ENCODE results near the gene DLX1.

- no peak for TF ChIP-seq POLR2A (IDR thresholded peaks at IDR 0.05)
- TF ChIP-seq, protein P1, sequence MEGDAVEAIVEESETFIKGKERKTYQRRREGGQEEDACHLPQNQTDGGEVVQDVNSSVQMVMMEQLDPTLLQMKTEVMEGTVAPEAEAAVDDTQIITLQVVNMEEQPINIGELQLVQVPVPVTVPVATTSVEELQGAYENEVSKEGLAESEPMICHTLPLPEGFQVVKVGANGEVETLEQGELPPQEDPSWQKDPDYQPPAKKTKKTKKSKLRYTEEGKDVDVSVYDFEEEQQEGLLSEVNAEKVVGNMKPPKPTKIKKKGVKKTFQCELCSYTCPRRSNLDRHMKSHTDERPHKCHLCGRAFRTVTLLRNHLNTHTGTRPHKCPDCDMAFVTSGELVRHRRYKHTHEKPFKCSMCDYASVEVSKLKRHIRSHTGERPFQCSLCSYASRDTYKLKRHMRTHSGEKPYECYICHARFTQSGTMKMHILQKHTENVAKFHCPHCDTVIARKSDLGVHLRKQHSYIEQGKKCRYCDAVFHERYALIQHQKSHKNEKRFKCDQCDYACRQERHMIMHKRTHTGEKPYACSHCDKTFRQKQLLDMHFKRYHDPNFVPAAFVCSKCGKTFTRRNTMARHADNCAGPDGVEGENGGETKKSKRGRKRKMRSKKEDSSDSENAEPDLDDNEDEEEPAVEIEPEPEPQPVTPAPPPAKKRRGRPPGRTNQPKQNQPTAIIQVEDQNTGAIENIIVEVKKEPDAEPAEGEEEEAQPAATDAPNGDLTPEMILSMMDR (IDR thresholded peaks at IDR 0.05) = no peak
These were observed 13.6 kb downstream of the DLX1 start for GRCh38 chr2:172098650-172099471.

All from Peyer's patch (tissue), 4 donors.